Choroid plexus epithelial cell (primary cell): Measurements from ENCODE around the gene CHMP6.

Source experiments
- DNase-seq: peaks from one replicate; pipeline ENCODE4 v3.0.0-alpha.2; 2010; ENCODE audit warnings: low read depth
- H3K4me3 ChIP-seq: 2 replicates; pipeline ENCODE4 v1.5.1; 2011; ENCODE audit warnings: low read depth, mild to moderate bottlenecking, control low read depth, low read length, moderate library complexity
- TF ChIP-seq, protein P1 (sequence below): conservative IDR thresholded peaks from 2 replicates; pipeline ENCODE4 v1.5.1; 2011; ENCODE audit warnings: low read depth, mild to moderate bottlenecking, control low read depth, inconsistent platforms, low read length, moderate library complexity

CHMP6 gene

DNA sequence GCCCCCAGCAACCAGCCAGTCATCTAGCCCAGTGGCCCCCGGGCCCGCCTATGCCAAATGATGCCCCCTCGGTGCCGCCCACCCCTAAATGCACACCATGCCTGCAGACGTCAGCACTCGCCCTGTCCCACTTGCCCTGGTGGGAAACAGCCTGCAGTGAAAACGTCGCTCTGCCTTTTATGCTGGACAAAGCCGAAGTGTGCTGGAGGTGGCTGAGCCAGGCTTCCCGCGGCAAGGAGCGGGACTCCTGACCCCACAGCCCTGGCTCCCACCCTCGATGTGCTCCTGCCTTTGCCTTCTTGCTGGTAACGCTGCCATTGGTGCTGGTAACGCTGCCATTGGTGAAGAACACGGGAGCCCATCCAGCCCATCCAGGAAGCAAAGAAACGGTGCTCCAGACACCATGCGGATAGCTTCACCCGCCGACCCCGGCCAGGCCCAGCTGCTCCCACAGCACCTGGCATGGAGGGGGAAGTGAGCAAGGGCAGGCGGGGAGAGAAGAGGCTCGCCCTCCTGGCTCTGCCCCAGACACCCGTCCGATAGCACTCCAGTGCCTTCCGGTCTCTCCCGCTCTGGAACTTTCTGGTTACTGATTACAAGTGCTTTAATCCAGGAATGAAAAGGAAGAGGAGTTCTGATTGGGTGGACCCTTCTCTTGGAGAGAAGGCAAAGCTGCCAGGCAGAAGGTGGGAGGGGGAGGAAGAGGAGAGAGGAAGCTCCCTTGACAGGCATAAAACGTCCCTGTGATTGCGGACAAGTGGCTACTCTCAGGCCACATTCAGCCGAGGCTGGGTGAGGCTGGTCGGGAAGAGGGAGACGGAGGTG, 39.3 kb downstream of the CHMP6 start:
- H3K4me3 ChIP-seq, result no peak overlapping the region
- DNase-seq, result no peak
- TF ChIP-seq, protein P1, sequence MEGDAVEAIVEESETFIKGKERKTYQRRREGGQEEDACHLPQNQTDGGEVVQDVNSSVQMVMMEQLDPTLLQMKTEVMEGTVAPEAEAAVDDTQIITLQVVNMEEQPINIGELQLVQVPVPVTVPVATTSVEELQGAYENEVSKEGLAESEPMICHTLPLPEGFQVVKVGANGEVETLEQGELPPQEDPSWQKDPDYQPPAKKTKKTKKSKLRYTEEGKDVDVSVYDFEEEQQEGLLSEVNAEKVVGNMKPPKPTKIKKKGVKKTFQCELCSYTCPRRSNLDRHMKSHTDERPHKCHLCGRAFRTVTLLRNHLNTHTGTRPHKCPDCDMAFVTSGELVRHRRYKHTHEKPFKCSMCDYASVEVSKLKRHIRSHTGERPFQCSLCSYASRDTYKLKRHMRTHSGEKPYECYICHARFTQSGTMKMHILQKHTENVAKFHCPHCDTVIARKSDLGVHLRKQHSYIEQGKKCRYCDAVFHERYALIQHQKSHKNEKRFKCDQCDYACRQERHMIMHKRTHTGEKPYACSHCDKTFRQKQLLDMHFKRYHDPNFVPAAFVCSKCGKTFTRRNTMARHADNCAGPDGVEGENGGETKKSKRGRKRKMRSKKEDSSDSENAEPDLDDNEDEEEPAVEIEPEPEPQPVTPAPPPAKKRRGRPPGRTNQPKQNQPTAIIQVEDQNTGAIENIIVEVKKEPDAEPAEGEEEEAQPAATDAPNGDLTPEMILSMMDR, result no peak

DNA sequence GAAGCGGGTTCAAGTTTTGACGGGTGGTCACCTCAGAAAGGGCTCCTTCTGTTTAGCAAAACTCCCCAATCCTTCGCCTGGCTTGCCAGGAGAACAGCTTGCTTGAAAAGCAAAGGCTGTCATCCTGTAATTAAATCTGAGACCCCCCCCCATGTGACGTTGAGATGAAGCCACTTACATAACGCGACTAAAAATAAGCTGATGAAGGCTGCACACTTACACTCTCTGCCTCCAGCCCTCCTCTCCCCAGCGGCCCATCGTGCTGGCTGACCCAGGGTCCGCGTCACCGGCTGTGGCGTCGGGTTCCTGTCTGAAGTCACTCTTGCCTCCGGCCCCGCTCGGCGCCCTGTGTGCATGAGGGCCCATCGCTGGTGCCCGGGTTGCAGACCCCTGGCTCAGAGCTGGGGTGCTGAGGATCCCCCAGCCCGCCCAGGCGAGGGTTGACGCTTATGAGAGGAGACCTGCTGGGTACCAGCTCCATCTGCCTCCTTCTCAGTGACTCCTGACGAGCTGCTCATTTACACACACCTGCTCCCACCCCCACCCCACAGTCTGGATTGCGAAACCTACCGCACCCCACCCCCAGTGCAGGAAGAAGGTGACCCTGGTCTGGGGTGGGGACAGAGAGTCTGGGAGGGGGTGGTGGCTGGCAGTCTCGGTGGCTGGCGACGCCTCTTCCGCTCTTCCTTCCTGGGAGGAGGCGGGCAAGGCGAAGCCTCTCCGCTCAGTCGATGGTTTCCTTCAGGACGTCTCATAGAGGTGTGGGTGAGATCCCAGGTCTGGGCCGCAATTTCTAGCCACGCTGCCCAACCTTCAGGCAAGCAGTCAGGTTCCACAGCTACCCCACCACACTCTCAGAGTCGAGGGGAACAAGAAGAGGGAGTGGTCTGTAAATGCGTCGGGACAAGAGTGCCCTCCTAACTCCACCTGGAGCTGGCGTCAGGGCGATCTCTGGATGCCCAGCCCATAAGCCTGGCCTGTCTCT, 40.2 kb downstream of the CHMP6 start:
- no peak overlapping the region for H3K4me3 ChIP-seq
- TF ChIP-seq, protein P1, result no peak
- DNase-seq, result no peak

DNA sequence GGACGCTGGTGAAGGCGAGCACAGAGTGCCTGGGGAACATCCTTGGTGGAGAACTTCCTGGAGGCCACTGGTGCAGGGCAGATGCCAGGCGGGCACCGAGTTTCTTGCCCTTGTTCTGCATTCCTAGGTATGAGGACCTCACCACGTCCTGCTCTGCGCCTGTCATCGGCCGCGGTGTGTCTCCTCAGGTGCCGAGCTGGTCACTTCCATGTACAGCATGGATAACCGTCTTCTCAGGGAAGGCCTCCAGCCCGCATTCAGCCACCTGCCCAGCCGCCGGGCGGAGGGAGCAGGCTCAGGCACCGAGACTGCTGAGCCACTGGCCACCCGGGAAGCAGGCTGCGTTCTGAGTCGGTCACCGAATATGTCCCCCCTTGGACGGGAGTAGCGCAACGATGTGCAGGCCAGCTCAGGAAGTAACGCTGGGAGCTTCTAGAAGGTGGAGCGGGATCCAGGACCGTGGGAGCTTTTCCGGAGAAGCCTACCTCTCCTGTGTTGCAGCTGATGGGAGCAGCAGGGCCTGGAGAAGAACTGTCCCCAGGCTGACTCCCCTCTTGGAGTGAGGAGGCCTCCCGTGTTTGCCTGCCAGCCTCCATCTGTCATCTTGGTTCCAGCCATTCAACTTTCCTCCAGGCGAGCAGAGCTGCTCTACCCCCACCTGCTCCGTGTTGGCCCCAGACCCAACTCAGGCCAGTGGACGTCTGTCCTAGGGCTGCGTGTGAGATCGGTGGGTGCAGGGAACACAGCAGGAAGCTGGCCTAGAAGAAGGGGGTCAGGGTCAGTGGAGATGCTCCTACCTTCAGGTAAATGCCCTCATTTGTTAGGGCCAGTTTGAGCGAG, 41.2 kb downstream of the CHMP6 start:
- no peak overlapping the region for H3K4me3 ChIP-seq

DNA sequence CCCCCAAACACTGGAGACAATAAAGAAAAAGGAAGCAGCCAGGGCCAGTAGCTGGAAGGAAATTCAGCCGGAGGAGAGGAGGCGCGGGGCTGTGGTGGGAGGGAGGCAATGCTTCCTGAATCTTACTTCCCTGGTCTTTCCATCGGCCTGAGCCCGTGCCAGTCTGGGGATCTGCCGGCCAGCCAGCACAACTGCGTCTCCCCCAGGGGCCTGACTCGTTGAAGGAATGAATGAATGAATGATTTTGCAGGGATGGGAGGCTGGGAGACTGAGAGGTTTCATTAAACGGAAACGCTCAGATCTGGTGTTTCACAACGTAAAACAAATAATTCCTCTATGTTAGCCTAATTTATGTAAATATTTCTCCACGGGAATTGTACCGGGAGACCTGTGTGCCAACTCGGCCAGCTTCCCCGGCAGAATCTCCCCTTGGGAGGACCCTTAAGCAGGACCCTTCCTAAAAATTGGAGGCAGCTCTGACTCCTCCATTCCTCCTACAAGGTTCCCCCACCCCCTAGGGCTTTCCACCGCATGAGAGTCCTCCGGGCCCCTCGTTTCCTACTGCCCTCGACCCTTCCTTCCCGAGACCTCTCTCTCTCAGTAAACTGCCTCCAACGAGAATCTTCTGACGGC, 42.0 kb downstream of the CHMP6 start:
- peak overlapping the region; percentile 56 for H3K4me3 ChIP-seq
- no peak for DNase-seq
- TF ChIP-seq, protein P1, result no peak

More for the DNA sequence above, 41.2 kb downstream of the CHMP6 start:
- no peak for DNase-seq
- TF ChIP-seq, protein P1, result no peak

DNA sequence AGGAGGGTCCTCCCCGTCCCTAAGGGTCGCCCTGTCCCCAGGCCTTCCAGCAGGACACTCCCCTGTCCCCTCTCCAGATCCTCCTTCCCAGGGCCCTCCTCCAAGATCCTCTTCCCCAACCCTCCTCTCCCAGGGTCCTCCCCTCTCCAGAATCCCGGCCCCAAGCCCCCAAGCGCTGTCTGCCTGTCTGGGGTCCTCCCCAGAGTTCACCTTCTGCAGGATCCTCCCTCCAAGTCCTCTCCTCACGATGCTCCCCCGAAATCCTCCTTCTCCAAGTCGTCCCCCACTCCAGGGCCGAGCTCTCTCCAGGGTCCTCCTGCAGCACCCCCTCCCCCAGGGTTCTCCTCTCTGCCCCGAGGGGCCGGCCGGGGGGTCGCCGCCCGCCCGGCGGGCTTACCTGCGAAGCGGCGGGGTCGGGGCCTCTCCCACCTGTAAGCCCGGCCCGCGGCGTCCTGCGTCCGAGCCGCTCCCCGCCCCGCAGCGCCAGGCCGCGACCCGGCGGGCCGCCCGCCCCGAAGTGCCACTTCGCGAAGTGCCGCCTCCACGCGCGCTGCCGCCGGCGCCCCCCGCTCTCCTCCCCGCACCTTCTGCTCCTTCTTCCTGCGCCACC, 42.6 kb downstream of the CHMP6 start:
- H3K4me3 ChIP-seq, result peak overlapping the region; percentile 56
- TF ChIP-seq, protein P1, result no peak
- DNase-seq, result no peak
